GM18511 (cell line): ENCODE measurements around the gene GLIS1.

Experiments used
- ATAC-seq: cut with Tn5 transposase; IDR thresholded peaks from one replicate; pipeline ENCODE4 v1.9.1; 2021; ENCODE audit warnings: mild to moderate bottlenecking, moderate library complexity; ENCODE audit not compliant: unreplicated experiment

GLIS1 gene

DNA sequence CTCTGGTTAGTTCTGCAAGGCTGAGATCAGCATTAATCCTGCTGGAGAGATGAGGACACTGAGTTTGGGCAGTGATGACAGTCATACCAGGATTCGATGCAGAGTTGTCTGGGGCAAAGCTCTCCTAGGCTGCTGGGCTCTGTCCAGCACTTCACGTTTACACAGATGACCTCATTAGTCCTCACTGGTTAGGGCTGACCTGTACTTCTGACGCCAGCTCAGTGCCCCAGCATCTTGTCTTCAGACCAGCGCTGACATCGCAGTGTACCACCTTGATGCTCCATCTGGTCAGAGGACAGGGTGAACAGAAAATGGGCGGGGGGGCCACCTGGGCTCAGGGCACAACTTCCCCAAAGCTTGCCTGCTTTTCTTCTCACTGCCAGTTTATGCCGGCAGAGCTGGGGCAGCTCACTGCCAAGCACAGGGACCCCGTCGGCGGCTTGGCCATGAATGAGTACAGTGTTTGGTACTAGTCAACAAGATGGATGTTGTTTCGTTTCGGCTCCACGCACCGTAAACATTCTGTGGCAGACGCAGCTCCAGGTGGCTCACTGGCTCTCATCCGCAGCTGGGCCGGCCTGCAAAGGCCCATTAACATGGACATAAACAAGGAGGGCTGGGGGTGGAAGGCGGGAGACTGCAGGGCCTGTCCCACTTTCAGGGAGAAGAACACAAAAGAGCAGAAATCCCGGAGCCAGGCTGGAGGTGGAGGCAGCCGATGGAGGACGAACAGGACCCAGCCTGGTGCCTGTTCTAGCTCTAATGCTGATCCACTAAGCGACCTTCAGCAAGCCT is 118.7 kb downstream of the GLIS1 start:
- no peak for ATAC-seq

DNA sequence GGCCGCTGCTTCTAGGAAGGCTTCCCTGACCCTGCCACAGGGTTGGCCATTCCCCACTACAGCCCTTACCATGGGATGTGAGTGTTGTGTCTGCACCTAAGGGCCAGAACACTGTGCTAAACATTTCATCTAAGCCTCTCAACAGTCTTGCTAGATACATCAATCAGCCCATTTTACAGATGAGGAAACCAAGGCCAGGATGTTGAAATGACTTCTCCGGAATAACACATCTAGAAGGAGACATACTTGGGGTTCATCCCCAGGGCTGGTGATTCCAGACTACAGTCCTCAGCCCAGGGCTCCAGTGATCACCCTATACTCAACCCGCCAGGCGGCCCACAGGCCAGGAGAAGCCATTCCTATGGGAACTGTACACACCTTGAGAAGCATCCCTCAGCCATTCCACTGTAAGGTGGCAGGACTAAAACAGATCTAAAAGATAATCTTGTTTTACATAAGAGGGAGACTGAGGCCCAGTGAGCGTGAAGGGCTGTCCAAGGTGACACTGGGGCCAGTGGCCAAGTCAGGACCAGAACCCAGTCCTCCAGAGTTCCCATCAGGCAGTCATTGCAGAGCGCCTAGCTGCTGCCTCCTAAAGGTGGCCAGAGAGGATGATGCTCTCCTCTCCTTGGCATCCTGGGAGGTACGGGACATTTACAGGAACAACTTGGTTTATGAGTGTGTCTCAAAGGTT is 119.5 kb downstream of the GLIS1 start:
- ATAC-seq = no peak

DNA sequence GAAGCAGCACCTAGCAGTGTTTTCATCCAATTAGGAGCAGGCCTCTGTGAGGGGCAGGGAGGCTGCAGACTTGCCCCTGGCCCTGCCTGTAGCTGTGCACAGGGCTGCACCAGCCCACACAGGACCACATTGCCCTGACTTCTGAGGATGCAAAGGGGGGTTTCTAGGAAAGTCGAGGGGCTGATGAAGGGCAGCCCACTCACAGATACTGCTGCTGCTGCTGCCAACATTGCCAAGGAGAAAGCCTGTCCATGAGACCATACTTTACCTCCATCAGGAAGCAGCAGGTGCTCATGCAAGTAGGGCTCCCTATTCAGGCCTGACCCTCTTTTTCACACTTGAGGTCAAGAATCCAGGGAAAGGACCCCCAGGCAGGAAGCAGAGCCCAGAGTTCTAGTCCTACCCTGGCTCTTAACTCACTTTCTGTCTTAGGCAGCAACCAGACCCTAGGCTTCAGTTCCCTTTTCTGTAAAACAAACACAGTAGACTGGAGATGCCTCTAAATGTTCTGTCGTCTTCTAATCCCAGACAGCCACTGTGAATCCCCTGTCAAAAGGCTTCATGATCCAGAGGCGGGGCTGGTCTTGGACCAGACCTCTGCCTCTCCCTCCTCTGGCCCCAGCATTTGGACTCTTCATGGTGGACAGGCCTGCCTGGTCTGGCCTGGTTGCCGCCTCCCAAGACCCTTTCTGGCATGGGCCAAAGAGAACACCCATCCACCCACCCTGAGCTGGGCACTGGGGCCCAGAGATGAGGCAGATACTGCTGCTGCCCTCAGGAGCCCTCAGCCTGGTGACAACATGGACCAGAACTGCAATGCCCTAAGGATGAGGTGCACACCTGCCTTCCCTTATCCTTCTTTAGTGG is 120.2 kb downstream of the GLIS1 start:
- ATAC-seq = no peak

DNA sequence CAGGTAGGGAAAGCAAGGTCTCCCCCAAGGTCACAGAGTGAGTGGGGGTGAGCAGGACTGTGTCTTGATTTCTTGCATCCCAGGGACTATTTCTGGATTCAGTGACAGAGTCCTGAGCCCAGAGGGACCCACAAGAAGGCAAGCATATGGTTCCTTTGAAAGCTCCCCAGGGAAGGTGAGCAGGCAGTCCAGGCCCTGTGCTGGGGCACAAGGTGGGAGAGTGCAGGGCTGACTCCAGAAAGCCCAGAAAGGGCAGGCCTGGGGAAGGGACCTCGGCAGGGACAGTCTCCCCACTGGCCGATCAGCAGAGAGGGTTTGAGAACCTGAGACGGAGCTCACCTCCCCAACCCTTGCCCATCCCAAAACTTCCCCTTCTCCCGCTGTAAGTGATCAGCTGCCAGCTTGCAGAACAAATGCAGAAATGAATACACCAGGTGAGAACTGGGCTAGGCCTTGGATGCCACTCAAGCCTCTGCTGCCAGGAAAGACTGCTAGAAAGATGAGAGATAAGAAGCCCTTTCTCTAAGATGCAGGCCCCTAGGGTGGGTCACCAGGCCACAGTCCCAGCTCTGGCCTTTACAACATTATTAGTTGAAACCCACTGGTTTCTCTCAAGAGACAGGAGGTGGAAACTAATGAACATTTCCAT is 121.0 kb downstream of the GLIS1 start:
- no peak for ATAC-seq

DNA sequence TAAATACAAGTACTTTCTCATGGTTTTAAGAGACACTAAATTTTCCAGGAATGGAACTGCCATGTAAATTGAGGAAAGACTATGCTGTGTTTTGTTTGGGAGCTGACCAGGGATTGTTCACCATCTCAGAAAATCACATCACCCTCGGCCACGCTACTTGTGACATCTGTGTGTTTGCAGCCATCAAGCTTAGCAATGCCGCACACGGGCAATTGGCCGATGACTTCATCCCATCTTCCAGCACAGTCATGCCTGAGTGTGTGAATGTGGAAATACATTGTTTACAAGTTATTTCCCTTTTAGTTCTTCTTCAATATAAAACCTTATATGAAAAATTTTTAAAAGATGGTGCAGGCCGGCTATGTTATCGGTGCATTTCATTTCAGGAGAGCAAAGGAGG is 121.6 kb downstream of the GLIS1 start:
- ATAC-seq = no peak

DNA sequence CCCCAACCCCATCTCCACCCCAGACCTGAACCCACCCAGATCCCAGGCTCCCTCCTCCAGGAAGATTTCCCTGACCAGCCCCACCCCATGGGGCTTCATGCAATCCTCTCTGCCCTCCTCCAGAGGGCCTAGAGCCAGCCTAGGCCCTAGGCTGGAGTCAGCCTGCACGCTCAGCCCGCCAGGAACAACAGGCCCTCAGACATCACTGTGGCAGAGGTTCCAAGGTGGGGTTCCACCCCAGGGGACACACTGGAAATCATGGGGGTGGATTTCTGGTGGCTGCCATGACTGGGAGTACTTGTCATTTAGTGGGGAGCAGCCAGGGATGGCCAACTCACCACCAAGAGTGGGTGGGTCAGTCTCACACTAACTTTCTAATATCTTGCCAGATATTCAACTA is 122.0 kb downstream of the GLIS1 start:
- ATAC-seq = no peak

DNA sequence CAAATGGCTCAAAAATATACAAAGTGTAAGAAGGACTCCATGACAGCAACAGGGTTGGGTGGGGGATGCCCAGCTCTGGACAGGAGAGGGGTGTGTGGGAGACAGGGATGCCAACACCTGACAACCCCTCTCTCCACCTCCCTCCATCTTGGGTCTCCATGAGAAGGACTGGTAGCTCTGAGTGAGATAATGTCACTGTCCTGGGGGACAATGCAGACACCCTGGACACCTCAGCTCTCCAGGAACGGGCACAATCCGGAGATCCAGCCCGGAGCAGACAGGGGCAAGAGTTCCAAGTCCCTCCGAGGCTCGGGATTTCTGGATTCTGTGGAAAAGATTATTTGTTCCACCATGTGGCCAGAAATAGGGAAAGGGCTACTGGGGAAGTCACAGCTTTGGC is 122.5 kb downstream of the GLIS1 start:
- no peak for ATAC-seq

DNA sequence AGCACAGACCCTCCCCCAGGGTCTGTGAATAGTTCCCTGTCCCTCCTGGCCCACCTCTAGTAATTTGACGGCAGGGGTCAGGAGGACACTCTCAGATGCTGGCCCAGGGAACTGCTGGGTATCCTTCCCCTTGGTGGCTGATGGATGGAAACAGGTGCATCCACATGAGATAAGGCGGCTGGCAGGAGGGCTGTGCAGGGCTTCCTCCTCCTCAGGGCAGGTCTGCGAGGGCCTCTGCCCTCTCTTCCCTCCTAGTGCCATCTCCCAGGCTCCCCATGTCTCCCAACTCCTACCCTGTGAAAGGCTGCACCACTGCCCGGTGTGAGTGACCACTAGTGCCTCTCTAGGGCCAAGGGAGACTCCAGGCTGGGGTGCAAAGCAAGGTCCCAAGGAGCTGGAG is 123.9 kb downstream of the GLIS1 start:
- no peak for ATAC-seq

DNA sequence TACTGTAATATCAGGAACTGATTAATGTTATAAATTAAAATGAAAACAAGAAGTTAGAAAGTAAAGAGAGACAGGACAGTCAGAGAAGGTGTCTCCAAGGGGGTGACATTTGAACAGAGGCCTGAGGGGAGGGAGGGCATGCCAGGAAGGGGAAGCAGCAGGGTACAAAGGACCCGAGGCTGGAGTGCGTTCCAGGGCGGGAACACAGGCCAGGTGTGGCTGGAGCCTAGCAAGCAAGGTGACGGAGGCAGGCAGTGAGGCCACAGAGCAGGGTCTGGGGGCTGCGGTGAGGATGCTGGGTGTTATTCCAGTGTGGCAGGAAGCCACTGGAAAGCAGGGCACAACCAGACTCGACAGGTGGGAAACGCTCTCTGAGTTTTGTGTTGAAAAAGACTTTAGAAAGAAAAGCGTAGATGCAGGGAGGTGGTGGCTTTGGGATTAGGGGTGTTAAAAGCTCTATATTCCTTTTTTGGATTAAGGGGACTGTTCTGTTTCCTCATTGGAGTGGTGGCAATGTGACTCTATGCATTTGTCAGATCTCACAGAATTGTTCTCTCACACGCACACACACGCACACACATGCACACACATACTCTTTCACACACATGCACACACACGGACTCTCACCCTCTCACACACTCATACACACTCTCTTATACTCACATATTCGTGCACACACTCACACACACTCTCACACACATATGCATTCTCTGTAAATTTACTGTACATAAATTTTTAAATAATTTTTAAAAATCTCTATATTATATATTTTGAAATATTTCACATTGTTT is 124.5 kb downstream of the GLIS1 start:
- ATAC-seq = no peak

DNA sequence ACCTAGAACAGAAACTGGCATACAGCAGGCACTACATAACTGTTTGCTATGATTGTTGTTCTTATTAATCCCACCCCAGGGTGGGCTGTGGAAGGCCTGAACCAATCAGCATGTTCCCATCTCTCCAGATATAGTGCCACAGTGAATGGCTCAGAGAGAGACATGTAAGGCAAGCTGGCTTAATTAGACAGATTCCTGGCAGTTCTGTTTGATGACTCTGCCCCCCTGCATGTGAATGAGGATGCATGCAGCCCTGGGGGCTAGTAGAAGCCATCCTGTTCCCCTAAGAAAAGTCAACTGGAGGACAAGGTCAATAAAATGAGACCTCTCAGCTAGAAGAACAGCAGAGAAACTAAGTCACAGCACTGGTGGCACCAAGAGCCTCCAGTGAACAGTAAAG is 130.3 kb downstream of the GLIS1 start:
- no peak for ATAC-seq

DNA sequence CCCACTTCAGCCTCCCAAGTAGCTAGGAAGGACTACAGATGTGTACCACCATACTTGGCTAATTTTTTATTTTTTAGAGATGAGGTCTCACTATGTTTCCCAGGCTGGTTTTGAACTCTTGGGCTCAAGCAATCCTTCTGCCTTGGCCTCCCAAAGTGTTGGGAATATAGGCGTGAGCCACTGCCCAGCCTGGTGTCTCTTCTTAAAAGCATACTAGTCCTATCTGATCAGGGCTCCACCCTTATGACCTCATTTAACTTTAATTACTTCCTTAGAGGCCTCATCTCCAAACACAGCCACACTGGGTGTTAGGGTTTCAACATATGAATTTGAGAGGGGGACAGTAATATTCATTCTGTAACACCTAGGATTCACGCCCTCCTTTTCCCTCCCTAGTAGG is 130.9 kb downstream of the GLIS1 start:
- no peak for ATAC-seq

DNA sequence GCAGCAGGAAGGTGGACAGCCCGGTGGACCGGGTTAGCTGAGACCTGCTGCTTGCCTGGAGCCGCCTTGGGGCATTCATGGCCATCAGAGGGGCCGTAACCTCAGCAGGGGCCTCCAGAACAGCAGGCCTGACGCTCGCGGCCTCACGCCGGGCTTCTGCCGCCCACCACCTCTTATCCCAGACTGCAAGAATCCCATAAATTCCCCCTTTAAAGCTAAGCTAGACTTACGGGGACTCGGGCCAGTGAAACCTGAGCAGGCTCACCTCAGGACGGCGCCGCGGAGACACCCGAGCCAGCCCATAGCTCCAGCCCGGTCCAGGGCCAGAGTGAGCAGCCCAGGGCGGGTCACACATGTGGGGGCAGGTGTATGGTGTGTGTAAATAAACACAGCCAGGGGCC is 132.3 kb downstream of the GLIS1 start:
- ATAC-seq = no peak

DNA sequence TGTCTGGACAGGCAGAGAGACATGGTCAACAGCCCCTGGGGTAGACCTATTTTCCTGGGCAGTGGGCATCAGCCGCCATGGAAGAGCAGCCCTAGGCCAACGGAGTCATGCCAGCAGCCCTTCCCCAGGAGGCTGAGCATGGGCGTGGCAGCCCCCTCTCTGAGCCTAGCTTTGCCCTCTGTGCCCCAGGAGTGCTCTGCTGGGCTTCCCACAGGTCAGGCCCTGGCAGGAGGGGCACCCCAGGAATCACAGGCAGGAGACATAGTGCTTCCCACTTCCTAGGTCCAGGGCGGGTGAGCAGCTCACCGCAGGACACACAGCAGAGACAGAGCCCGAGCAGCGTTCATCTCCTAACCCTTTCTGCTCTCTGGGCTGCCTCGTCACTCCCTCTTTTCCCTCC is 132.8 kb downstream of the GLIS1 start:
- no peak for ATAC-seq

DNA sequence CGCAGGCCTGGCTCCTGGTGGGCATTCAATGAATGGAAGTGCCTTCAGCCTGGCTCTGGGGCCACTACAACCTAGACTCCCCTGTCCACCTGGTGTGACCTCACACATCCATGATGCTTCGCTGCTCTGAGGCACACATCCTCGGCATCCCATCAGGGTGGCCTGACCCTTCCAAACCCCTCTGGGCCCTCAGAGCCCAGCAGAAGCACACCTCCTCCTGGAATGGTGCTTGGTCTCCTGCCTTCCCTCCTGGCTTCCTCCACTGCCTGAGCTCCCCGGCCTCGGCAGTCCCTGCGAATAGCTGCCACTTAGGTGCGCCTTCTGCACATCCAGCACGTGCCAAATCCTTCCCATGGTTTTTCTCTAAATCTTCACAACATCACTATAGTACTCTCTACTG is 133.8 kb downstream of the GLIS1 start:
- no peak for ATAC-seq

DNA sequence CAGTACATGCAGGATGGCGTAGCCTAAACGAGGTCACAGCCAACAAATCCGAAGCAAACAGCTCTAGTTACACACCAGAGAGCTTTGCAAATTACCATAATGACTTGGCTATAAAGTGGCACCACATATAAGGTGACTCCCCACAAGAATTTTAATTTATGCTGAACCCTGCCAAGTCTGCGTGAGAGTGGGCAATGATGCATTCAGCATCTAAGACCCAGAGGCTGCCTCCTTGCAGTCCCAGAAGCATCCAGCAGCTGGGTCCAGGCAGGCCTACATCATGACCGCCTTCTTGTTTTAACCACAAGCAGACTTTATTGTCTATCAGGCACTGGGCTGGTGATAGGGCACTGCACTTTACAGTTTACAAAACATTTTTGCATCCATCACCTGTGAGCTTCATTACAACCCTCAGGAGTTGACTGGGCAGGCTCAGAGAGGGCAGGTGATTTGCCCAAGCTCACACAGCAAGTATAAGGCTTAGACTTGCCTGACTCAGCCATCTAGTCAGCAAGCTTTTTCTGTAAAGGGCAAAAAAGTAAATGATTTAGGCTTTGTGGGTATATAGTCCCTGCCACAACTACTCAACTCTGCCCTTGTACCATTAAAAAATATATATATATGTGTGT is 134.6 kb downstream of the GLIS1 start:
- no peak for ATAC-seq

DNA sequence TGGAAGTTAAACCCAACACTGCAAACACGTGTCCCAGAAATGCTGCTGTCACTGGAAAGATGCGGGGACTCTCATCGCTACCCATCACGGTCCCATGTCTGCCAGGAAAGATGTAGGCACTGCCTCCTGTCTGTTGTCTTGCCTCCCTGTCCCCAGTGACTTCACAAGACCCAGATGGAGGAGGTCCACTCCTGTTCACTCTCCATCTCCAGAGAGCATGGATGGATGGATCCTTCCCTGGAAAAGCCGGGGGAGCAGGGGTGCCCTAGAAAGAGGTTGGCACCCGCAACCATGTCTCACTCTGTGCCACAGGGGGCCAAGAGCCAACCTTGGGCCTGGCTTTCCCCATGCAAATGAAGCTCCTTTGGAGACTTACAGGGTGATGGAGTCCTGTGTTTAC is 135.5 kb downstream of the GLIS1 start:
- no peak for ATAC-seq

DNA sequence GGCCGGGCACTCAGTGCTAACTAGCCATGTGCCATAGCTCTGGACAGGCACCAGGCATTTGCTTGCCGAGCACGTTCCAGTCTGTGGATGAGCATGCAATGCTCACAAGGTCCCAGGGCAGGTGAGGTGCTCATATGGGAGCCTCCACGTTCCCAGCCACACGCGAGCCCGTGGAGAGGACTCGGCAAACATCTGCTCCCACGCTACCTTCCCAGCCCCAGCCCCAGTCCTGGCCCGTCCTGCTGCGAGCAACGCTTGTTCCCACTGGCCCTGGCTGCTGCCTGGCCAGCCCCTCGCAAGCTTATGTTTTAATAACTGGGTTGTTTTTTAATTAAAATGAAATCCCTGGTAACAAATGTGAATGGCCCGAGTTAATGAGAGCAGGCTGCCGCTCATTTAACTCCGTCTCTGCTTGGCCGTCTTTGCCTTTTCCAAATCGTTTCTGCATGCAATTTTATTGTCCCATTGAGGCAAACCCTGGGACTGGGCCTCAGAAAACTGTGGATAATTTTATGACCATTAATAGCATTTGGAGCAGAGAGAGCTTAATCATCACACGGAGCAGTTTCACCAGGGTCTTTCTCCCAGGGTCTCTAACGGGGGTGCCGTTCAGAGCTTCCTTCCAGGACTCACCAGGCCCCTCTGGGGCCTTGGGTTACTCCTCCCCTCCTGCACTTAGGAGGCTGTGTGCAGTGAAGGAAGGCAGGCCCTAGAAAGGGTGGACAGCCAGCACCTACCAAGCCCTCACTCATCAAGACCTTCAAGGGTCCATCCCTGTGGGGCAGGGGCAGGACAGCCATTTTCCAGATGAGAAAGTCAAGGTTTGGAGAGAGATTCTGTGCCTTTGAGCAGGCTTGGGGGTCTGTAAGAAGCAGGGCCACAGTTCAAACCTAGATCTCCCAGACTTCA is 136.8 kb downstream of the GLIS1 start:
- ATAC-seq = no peak

DNA sequence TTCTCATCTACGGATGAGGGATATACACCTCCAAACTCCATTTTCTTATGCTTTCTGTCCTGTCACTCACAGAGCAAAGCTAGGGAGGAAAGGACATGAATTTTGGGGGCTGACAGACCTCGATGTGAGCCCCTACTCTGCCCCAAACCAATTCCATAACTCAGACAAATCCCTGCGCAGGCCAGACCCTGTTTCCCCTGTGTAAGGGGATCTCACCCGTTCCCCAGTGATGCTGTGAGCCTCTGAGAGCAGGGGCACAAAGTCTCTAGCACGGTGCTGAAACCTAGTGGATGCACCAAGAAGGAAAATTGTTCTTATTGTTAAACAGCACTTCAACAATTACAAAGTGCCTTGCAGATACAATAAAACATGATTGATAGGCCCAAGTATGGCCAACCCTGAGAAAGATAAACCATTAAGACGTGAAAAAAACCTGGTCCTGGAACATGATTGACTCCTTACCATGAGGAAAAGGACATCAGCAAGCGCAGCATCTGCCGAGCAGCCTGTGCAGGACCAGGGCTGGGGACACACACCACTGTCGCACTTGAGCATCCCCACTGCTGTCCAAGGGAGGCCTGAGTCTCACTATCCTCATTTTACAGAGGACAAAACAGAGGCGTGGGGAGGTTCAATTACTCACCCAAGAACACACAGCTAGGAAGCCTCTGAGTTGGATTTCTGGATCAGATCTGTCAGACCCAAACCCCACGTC is 137.8 kb downstream of the GLIS1 start:
- no peak for ATAC-seq
